Measurements from ENCODE around the gene MRPL39.

Gene MRPL39

DNA sequence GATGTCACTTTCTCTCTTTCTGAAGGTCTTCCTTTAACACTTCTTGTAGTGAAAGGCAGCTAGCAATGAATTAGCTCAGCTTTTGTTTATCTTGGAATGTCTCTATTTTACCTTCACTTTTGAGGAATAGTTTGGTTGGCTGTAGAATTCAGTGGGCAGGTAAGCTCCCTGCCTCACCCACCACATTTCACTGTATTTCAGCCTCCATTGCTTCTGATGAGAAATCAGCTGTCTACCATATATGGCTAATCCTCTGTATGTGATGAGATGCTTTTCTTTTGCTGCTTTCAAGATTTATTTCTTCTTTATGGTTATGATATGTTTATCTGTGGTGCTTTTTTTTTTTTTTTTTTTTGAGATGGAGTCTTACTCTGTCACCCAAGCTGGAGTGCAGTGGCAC lies 70.1 kb downstream of the MRPL39 start:
- Histone ChIP-seq H3K23ac (ENCODE audit: low read length) (no peak overlapping the region), H3K9ac (ENCODE audit: low read length) (no peak overlapping the region), H3K4ac (ENCODE audit: low read depth, low read length) (no peak overlapping the region), H3K4me3 (ENCODE audit: low read length) (no peak overlapping the region), H2BK15ac (replicated peaks; ENCODE audit: low read depth) (no peak overlapping the region), H3K79me1 (ENCODE audit: low read length) (no peaks in the 10 kb centered on the region), H4K8ac (ENCODE audit: low read depth, low read length) (no peak overlapping the region), H3K4me2 (ENCODE audit: low read length) (no peak overlapping the region), H3K27ac (ENCODE audit: low read depth, low read length) (no peak overlapping the region), H3K79me2 (ENCODE audit: control insufficient read depth, insufficient read depth, low read length) (no peaks in the 10 kb centered on the region), H2BK5ac (ENCODE audit: low read length) (no peak overlapping the region), H3K36me3 (ENCODE audit: control insufficient read depth, insufficient read depth, low read length) (no peaks in the 10 kb centered on the region), H2AK5ac (ENCODE audit: low read length) (no peak overlapping the region), H4K5ac (ENCODE audit: low read length) (no peak overlapping the region), H3K27me3 (ENCODE audit: insufficient read depth, low read length, poor library complexity) (no peaks in the 10 kb centered on the region), H3K56ac (ENCODE audit: low read length) (no peak overlapping the region), H3K4me1 (ENCODE audit: control insufficient read depth, low read depth, low read length) (no peaks in the 10 kb centered on the region), H2BK120ac (ENCODE audit: low read depth, low read length) (no peak overlapping the region), H3K18ac (ENCODE audit: low read length) (no peak overlapping the region)
- no peak for DNase-seq

DNA sequence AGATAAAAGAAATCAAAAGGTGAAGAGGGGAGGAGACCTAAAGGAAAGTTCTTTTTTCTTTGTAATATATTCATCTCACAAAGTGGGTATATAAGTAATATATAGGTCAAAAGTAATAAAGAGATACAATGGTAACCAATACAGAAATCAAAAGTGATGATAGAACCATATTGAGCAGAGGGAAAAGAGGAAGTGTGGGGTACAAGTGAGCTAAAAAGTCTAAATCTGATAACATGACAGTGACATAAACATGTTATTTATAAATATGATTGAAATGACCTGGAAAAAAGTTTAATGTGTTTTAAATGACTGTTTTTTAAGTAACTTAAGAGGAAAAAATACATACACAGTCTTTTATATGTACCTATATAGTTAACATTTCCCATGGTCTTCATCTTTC lies 70.5 kb downstream of the MRPL39 start:
- Histone ChIP-seq H3K23ac (ENCODE audit: low read length) (no peak overlapping the region), H2AK5ac (ENCODE audit: low read length) (no peak overlapping the region), H3K79me1 (ENCODE audit: low read length) (no peaks in the 10 kb centered on the region), H3K27me3 (ENCODE audit: insufficient read depth, low read length, poor library complexity) (no peaks in the 10 kb centered on the region), H3K4me3 (ENCODE audit: low read length) (no peak overlapping the region), H4K5ac (ENCODE audit: low read length) (no peak overlapping the region), H4K8ac (ENCODE audit: low read depth, low read length) (no peak overlapping the region), H2BK120ac (ENCODE audit: low read depth, low read length) (no peak overlapping the region), H3K4ac (ENCODE audit: low read depth, low read length) (no peak overlapping the region), H3K18ac (ENCODE audit: low read length) (no peak overlapping the region), H3K56ac (ENCODE audit: low read length) (no peak overlapping the region), H3K36me3 (ENCODE audit: control insufficient read depth, insufficient read depth, low read length) (no peaks in the 10 kb centered on the region), H3K79me2 (ENCODE audit: control insufficient read depth, insufficient read depth, low read length) (no peaks in the 10 kb centered on the region), H3K4me1 (ENCODE audit: control insufficient read depth, low read depth, low read length) (no peaks in the 10 kb centered on the region), H2BK15ac (replicated peaks; ENCODE audit: low read depth) (no peak overlapping the region), H3K27ac (ENCODE audit: low read depth, low read length) (no peak overlapping the region), H3K9ac (ENCODE audit: low read length) (no peak overlapping the region), H3K4me2 (ENCODE audit: low read length) (no peak overlapping the region), H2BK5ac (ENCODE audit: low read length) (no peak overlapping the region)
- no peak for DNase-seq

DNA sequence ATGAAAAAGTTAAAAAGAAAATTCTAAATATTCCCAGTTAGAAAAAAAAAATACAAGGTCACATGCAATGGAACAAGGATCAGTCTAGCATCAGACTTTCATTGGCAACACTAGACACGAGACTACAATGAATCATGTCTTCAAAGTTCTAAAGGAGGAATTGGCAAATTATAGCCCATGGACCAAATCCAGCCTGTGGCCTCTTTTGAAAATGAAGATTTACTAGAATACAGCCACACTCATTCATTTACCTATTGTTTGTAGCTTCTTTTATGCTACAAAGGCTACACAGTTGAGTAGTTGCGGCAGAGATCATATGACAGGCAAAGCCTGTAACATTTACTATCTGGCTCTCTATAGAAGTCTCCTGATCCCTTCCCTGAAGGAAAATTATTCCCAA lies 71.4 kb downstream of the MRPL39 start:
- Histone ChIP-seq H3K4ac (ENCODE audit: low read depth, low read length) (no peak overlapping the region), H2BK120ac (ENCODE audit: low read depth, low read length) (no peak overlapping the region), H3K4me3 (ENCODE audit: low read length) (no peak overlapping the region), H3K79me2 (ENCODE audit: control insufficient read depth, insufficient read depth, low read length) (no peaks in the 10 kb centered on the region), H3K18ac (ENCODE audit: low read length) (no peak overlapping the region), H3K4me1 (ENCODE audit: control insufficient read depth, low read depth, low read length) (no peaks in the 10 kb centered on the region), H3K36me3 (ENCODE audit: control insufficient read depth, insufficient read depth, low read length) (no peaks in the 10 kb centered on the region), H3K27ac (ENCODE audit: low read depth, low read length) (no peak overlapping the region), H3K79me1 (ENCODE audit: low read length) (no peaks in the 10 kb centered on the region), H2AK5ac (ENCODE audit: low read length) (no peak overlapping the region), H3K27me3 (ENCODE audit: insufficient read depth, low read length, poor library complexity) (no peaks in the 10 kb centered on the region), H3K56ac (ENCODE audit: low read length) (no peak overlapping the region), H3K23ac (ENCODE audit: low read length) (no peak overlapping the region), H2BK5ac (ENCODE audit: low read length) (no peak overlapping the region), H3K4me2 (ENCODE audit: low read length) (no peak overlapping the region), H4K8ac (ENCODE audit: low read depth, low read length) (no peak overlapping the region), H3K9ac (ENCODE audit: low read length) (no peak overlapping the region), H4K5ac (ENCODE audit: low read length) (no peak overlapping the region), H2BK15ac (replicated peaks; ENCODE audit: low read depth) (no peak overlapping the region)
- no CpG with 5 or more reads among the region's 2 CpGs for WGBS (ENCODE audit: extremely low coverage, insufficient coverage, low lambda C conversion rate)
- DNase-seq: no peak

All from mesendoderm (in vitro differentiated cells).